Transverse colon (tissue), 3 donors: Measurements from ENCODE around the gene RARA.

ENCODE experiments used
- POLR2A ChIP-seq: fragments of 450-650 bp; IDR thresholded peaks from one replicate; pipeline ENCODE4 v1.6.1; 2016; ENCODE audit warnings: antibody characterized with exemption, mild to moderate bottlenecking, moderate library complexity
- TF ChIP-seq, protein P1 (sequence below), 5 experiments: fragments of 200-600 bp in 3 of 5; fragments of 450-650 bp in 2 of 5; sonication (generic) in 3 of 5; IDR thresholded peaks; 1 replicate in 2 of 5; 2 replicates in 3 of 5; pipeline ENCODE4 v1.5.1; 2016 to 2017; ENCODE audit warnings: antibody characterized with exemption in 5 of 5, inconsistent platforms in 3 of 5, mild to moderate bottlenecking in 2 of 5, moderate library complexity in 1 of 5

DNA sequence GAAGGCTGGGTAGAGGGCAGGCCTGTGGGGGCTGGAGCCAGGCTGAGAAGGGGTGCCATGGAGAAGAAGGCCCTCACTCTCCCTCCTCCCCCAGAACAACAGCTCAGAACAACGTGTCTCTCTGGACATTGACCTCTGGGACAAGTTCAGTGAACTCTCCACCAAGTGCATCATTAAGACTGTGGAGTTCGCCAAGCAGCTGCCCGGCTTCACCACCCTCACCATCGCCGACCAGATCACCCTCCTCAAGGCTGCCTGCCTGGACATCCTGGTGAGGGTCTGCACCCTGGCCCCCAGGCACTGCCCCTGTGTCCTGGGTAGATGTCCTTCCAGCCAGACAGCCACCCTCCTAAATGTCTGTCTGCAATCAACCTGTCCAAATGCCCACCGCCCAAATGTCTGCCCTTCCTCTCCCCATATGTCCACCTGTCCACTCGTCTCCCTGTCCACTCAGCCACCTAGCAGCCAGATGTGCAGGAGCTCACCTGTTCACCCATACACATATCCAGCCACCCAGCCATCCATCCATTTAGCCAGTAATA is 43.3 kb downstream of the RARA start:
- TF ChIP-seq, protein P1, sequence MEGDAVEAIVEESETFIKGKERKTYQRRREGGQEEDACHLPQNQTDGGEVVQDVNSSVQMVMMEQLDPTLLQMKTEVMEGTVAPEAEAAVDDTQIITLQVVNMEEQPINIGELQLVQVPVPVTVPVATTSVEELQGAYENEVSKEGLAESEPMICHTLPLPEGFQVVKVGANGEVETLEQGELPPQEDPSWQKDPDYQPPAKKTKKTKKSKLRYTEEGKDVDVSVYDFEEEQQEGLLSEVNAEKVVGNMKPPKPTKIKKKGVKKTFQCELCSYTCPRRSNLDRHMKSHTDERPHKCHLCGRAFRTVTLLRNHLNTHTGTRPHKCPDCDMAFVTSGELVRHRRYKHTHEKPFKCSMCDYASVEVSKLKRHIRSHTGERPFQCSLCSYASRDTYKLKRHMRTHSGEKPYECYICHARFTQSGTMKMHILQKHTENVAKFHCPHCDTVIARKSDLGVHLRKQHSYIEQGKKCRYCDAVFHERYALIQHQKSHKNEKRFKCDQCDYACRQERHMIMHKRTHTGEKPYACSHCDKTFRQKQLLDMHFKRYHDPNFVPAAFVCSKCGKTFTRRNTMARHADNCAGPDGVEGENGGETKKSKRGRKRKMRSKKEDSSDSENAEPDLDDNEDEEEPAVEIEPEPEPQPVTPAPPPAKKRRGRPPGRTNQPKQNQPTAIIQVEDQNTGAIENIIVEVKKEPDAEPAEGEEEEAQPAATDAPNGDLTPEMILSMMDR (IDR thresholded peaks at IDR 0.05): no peak
- TF ChIP-seq POLR2A: no peak
